NCI-H2196 treated with DMSO at 0.1 percent for 48 hours (cell line): ENCODE measurements around the gene BEST1.

ENCODE experiments used
- DNase-seq: peaks from one replicate; lab custom pipeline; 2025; ENCODE audit not compliant: unreplicated experiment; lab: John Stamatoyannopoulos, UW

BEST1 gene

GRCh38 chr11:61950035-61950547, at the start of gene BEST1:
TSS of gene BEST1 (plus strand) at chr11:61950351. CDS start at chr11:61951807, 1,456 bp downstream.
- no peak for DNase-seq

DNA sequence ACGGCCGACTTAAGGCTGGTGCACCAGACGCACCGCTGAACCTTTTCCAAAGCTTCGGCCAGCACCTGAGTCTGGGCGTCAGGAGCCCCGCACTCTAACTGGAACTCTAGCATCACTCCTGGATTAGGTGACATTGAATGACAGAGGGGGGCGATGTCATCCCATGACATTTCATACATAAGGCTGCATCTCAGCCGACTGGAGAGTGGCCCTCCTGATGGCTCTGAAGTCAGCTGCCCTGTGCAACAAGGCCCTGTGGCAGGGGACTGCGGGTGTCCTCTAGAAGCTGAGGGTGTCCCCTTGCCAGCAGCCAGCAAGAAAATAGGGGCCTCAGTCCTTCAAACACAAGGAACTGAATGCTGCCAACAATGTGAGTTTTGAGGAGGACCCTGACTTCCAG, 48.8 kb upstream of the BEST1 start:
- DNase-seq = no peak

GRCh38 chr11:61902313-61902712, 47.8 kb upstream of the BEST1 start:
- DNase-seq = no peak

GRCh38 chr11:61903845-61904244, 46.3 kb upstream of the BEST1 start:
- no peak for DNase-seq

- DNase-seq = no peak
These were observed 45.6 kb upstream of the BEST1 start for GRCh38 chr11:61904539-61905048.

- DNase-seq = no peak
These were observed 45.0 kb upstream of the BEST1 start for GRCh38 chr11:61905067-61905696.

DNA sequence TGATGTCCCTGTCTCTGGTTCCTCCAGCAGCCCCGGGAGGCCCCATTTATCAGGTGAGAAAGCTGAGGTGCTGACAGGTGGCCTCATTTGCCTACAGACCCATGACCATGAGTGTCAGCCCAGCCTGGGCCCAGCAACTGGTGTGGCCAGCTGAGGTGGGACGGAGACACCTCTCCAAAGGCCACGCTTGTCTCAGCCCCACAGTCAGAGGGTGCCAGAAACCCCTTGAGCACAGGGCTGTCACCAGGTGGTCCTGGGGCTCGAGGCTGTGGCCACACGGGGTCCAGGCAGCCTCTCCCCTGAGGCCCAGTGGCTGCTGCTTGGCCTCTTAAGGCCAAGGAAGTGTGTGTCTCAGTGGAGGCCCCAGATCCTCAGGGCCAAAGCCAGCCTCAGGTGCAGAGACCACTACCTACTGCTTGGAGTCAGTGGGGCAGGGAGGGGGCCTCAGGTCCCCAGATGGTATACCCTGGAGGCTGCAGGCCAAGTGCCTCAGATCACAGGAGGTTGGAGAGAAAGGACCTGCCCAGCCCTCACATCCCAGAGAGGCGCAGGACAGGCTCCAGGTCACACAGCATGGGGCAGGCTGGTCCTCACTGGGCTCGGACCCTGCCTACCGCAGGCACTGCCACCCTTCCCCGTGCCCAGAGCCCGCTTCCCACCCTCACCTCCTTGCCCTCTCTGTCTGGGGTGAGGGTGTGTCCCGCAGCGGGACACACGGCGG, 44.2 kb upstream of the BEST1 start:
- no peak for DNase-seq

DNA sequence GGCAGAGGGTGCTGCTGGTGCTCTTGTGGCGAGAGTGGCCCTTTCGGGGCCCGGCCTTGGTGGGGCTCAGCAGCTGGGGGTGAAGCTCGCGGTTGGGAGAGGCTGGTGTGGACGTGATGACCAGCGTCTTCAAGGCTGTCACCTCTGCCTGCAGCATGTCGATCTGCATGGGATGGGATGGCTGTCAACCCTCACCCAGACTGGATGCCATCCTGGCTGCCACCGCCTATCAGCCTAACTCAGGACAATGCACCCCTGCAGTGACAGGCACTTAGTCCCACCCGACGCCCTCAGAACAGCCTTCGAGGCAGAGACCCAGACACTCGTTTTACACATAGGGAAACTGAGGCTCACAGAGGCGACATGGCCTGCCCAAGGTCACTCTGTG, 43.6 kb upstream of the BEST1 start:
- no peak for DNase-seq

GRCh38 chr11:61907282-61907681, 42.9 kb upstream of the BEST1 start:
- no peak for DNase-seq

- DNase-seq = no peak
These were observed 42.1 kb upstream of the BEST1 start for GRCh38 chr11:61907871-61908729.

DNA sequence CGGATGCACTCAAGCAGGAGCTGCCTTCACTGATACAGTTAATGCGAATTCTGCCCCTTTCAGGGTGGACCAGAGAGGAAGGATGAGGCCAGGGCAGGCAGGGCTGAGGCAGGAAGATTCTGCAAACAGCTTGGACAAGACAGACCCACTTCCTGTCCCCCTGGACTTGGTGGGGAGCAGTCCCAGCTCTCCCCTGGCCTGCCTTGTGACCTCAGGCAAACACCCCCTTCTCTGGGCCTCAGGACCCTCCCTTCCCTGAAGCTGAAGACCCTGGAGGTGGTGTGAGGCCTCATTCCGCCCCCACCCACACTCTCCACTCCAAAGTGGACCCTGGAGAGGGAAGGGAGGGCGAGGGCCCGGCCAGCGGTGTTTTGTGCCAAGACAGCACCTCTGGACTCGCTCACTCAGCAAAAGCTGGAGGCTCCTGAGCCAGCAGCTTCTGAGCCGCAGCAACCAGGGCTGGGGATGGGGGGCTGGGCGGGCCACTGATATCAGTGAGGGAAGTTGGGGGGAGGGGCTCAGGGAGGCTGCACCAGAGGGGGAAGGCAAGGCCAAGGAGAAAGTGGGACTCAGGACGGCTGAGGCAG, 41.3 kb upstream of the BEST1 start:
- no peak for DNase-seq

GRCh38 chr11:61910187-61911127, 39.7 kb upstream of the BEST1 start:
- no peak for DNase-seq

DNA sequence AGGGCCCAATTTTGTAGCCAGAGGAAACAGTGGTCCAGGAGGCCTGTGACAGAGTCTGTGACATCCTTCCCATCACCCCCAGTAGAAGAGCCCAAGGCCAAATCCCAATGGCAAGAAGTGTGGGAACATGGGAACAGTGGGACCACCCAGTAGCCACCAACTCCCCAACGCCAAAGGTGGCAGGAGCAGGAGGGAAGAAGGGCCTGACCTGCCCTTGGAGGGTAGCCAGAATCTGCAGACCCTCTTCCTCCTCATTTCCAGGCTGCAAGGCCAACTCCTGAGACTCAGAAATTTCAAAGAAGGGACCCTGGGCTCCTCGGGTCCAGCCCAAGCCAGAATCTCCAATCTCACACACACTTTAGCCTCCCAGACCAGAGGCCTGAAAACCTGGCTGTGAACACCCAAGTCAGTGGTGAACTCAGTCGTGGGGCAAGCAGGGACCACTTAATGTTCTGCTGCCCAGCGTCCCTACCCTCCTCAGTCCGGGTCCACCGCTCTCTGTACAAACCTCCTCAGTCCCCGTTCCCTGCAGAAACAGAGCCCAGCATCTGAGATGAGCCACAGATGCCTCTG, 38.9 kb upstream of the BEST1 start:
- DNase-seq = no peak

DNA sequence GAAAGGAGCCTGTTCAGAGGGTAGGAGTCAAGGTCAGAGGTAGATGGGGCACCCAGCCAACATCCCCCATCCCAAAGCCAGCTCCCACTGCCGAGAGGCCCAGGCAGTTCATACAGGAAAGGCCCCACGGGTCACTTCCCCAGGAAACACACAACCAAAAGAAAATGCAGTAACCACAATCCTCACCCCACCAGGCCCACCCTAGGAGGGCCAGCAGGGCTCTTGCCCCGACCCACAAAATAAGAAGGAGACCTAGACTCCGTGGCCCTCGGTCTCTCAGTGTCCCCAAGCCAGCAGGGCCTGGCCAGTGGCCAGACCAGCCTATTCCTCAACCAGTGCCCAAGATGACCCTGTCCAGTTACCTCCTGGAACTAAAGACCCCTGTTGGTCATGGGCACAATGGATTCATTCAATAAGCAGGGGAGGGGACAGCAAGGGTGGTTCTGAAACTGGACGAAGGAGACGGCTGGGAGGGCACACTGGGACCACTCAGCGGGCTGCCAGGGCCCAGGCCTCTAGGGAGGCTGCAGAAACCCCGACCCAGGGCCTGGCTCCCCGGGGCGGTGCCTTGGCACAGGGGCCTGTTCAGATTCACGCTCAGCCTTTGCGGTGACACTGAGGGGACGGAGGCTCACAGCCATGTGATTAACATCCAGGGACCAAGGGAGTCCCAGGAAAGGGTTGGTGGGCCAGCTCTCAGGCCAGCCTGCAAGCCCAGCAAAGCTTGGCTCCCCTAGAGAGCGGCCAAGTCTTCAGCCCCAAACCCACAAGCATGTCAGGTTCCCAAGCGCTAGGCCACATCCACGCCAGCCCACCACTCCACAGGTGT, 38.2 kb upstream of the BEST1 start:
- DNase-seq = no peak

GRCh38 chr11:61912530-61912898, 37.6 kb upstream of the BEST1 start:
- DNase-seq = no peak

- DNase-seq = no peak
These were observed 37.0 kb upstream of the BEST1 start for GRCh38 chr11:61912991-61913698.

DNA sequence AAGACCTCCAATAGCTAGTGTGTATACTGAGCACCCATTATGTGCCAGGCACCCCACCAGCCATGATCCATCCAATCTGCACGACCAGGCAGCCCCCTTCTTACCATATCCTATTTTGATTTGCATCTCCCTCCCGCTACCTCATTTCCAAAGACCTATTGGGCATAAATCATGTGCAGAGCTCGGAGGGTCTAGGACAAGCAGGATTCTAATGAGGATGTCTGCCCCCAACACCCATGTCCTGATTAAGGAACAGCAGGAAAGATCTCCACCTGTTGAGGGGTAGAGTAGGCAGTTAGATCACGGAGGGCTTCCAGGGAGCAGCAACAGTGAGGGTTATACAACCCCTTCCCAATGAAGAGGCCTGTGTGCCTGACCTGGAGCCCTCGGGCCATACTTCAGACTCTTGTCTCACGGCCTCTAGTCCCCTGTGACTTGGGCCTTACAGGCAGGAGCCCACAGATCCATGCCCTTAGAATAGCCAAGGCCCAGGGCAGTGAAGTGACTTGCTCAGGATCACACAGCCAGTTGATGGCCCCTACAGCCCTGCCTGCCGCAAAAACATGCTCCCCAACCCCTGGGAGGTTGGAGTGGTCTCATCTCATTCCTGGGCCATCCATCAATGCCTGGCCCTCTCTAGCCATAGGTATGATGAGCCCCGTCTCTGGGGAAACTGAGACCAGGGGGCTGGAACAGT, 36.3 kb upstream of the BEST1 start:
- DNase-seq = no peak
